ENCODE measurements around the gene UNC5A. TPM values are rescaled to one million over a fixed set of nuclear protein-coding genes. Genes with fewer than 3 reads are reported as not detected.

The UNC5A gene
- total RNA-seq, 1 experiment from 2014 or later: 3.1 TPM

DNA sequence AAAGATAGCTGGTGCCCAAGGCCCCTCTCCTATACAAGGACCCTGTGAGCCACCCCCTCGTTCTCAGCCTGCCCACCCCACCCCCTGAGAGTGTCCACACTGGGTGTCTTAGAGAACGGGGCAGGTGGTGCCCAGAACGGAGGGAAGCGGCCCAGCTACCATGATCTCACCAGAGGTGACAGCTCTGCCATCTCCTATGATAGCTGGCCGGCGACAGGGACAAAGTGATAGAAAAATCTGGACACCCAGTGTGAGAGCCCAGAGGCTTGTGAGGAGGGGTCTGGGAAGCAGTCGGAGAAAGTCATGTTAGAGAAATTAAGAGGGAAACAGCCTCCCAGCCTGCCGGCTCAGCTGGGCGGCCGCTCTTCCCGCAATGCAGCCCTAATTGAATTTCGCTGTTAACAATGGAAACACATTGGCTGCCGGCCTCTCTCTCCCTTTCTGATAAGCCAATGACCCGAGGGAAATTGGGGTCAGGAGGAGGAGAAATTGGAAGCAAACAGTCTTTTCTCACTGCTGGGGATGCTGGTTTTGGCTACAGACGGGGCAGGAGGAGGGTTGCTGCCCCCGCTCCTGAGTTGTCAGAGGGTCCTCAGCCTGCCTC lies 56.5 kb downstream of the UNC5A start:
- intact Hi-C loops (cut with micrococcal nuclease; ENCODE audit: unreplicated experiment): no loop called here

DNA sequence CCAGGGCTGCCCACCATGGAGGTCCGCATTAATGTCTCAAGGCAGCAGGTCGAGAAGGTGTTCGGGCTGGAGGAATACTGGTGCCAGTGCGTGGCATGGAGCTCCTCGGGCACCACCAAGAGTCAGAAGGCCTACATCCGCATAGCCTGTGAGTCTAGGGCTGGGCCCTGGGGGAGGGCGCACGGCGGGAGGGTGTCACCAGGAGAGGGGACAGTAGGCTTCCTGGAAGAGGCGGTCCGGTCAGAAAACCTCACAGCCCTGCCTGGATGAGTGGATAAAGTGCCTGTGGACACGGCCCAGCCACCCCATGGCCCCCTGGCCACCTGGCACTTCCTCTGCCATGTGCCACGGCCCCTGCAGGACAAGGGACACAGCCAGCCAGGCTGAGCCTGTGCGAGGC lies 57.8 kb downstream of the UNC5A start:
- Histone ChIP-seq H3K9me3 (ENCODE audit: insufficient read depth, low read depth) (no peaks in the 10 kb centered on the region), H3K4me3 (no peak overlapping the region), H4K20me1 (ENCODE audit: insufficient read depth) (no peaks in the 10 kb centered on the region), H2AFZ (no peak overlapping the region), H3K27me3 (ENCODE audit: insufficient read depth, low read depth) (no peaks in the 10 kb centered on the region), H3K4me2 (no peak overlapping the region), H3K79me2 (ENCODE audit: low read depth) (no peaks in the 10 kb centered on the region), H3K36me3 (ENCODE audit: low read depth) (no peaks in the 10 kb centered on the region), H3K4me1 (replicated peaks; ENCODE audit: insufficient read depth) (no peaks in the 10 kb centered on the region), H3K27ac (no peak overlapping the region), H3F3A (ENCODE audit: insufficient read depth, low read depth) (no peaks in the 10 kb centered on the region), H3K9me2 (ENCODE audit: insufficient read depth) (no peaks in the 10 kb centered on the region)
- intact Hi-C loops (cut with micrococcal nuclease; ENCODE audit: unreplicated experiment): no loop called here
- ChIA-PET CTCF (no interaction called here), POLR2A (ENCODE audit: unreplicated experiment) (no interaction called here)
- TF ChIP-seq, protein P1, sequence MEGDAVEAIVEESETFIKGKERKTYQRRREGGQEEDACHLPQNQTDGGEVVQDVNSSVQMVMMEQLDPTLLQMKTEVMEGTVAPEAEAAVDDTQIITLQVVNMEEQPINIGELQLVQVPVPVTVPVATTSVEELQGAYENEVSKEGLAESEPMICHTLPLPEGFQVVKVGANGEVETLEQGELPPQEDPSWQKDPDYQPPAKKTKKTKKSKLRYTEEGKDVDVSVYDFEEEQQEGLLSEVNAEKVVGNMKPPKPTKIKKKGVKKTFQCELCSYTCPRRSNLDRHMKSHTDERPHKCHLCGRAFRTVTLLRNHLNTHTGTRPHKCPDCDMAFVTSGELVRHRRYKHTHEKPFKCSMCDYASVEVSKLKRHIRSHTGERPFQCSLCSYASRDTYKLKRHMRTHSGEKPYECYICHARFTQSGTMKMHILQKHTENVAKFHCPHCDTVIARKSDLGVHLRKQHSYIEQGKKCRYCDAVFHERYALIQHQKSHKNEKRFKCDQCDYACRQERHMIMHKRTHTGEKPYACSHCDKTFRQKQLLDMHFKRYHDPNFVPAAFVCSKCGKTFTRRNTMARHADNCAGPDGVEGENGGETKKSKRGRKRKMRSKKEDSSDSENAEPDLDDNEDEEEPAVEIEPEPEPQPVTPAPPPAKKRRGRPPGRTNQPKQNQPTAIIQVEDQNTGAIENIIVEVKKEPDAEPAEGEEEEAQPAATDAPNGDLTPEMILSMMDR (conservative IDR thresholded peaks at IDR 0.05): no peak
- no peak for TF ChIP-seq EZH2 (IDR thresholded peaks at IDR 0.05; ENCODE audit: low read depth)
- BruUV-seq (replicated peaks): no TSS peak
- no peak for DNase-seq

More for the DNA sequence above, 56.5 kb downstream of the UNC5A start:
- Histone ChIP-seq H3K27ac (no peak overlapping the region), H2AFZ (no peak overlapping the region), H3K4me3 (no peak overlapping the region), H3F3A (ENCODE audit: insufficient read depth, low read depth) (no peaks in the 10 kb centered on the region), H3K9me3 (ENCODE audit: insufficient read depth, low read depth) (no peaks in the 10 kb centered on the region), H3K9me2 (ENCODE audit: insufficient read depth) (no peaks in the 10 kb centered on the region), H3K27me3 (ENCODE audit: insufficient read depth, low read depth) (no peaks in the 10 kb centered on the region), H3K79me2 (ENCODE audit: low read depth) (no peaks in the 10 kb centered on the region), H4K20me1 (ENCODE audit: insufficient read depth) (no peaks in the 10 kb centered on the region), H3K4me2 (no peak overlapping the region), H3K36me3 (ENCODE audit: low read depth) (no peaks in the 10 kb centered on the region), H3K4me1 (replicated peaks; ENCODE audit: insufficient read depth) (no peaks in the 10 kb centered on the region)
- POLR2A ChIA-PET (ENCODE audit: unreplicated experiment): no interaction called here
- CTCF ChIA-PET: no interaction called here
- DNase-seq: no peak
- no TSS peak for BruUV-seq (replicated peaks)
- TF ChIP-seq, protein P1 (conservative IDR thresholded peaks at IDR 0.05): no peak
- TF ChIP-seq EZH2 (IDR thresholded peaks at IDR 0.05; ENCODE audit: low read depth): no peak

- TF ChIP-seq, protein P1 (conservative IDR thresholded peaks at IDR 0.05): no peak
- TF ChIP-seq EZH2 (IDR thresholded peaks at IDR 0.05; ENCODE audit: low read depth): no peak
- H2AFZ ChIP-seq: no peak overlapping the region
- ChIA-PET POLR2A (ENCODE audit: unreplicated experiment) (no interaction called here), CTCF (no interaction called here)
- no peaks in the 10 kb centered on the region for H3K36me3 ChIP-seq (ENCODE audit: low read depth)
- intact Hi-C loops (cut with micrococcal nuclease; ENCODE audit: unreplicated experiment): no loop called here
- H3K27ac ChIP-seq: no peak overlapping the region
- H3K4me1 ChIP-seq (replicated peaks; ENCODE audit: insufficient read depth): no peaks in the 10 kb centered on the region
- no peaks in the 10 kb centered on the region for H3K79me2 ChIP-seq (ENCODE audit: low read depth)
- no peak overlapping the region for H3K4me3 ChIP-seq
- H3K9me2 ChIP-seq (ENCODE audit: insufficient read depth): no peaks in the 10 kb centered on the region
- H3F3A ChIP-seq (ENCODE audit: insufficient read depth, low read depth): no peaks in the 10 kb centered on the region
- no peaks in the 10 kb centered on the region for H4K20me1 ChIP-seq (ENCODE audit: insufficient read depth)
- no peak overlapping the region for H3K4me2 ChIP-seq
- H3K9me3 ChIP-seq (ENCODE audit: insufficient read depth, low read depth): no peaks in the 10 kb centered on the region
- no peaks in the 10 kb centered on the region for H3K27me3 ChIP-seq (ENCODE audit: insufficient read depth, low read depth)
- no TSS peak for BruUV-seq (replicated peaks)
- no peak for DNase-seq
These were observed 58.4 kb downstream of the UNC5A start for GRCh38 chr5:176868731-176869130.

Measured in PC-9 (cell line).